Activated naive CD4-positive, alpha-beta T cell treated with anti-CD3 and anti-CD28 coated beads, Interleukin-2, amount 50 U/mL, for 16 hours (primary cell): ENCODE measurements around the gene CD52.

ENCODE experiments used
- DNase-seq: peaks from one replicate; pipeline ENCODE4 v3.0.0-alpha.2; 2020

Gene CD52

GRCh38 chr1:26317612-26318337 lies at the start of gene CD52:
CD52 (plus strand) TSS chr1:26317958; CDS start chr1:26318018, 60 bp downstream.
- peak; percentile 79 for DNase-seq

DNA sequence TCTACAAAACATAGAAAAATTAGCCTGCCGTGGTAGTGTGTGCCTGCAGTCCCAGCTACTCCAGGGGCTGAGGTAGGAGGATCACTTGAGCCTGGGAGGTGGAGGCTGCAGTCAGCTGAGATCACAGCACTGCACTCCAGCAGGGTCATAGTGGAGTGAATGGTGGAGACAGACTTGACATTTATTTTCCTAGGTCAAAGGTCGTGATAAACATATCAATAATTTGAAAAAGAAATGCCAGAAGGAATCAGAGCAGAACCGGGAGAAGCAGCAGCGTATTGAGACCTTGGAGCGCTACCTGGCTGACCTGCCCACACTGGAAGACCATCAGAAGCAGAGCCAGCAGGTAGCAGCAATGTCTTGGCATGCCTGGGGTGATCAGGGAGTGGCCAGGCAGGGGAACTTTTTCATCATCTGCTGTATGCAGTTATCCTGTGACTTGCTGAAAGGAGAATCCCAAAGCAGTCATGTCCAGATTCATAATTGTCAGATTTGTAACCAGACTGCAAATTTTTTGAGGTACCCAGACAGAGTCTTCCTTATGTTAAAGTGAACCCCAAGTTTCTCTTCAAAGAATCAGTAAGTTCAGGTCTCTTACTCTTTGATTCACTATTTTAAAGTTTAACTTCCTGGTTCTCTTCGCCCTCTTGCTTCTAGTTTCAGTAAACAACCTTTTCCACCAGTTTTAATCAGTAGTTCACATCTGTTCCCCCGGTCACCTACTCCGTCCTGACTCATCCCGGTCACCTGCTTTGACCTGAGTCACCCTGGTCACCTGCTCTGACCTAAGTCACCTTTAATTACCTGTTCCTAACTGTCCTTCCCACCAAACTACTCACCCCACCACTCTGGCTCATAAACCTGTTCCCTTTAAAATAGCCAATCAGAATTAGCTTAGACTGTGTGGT lies 49.2 kb upstream of the CD52 start:
- DNase-seq, result no peak

- no peak for DNase-seq
Observed at GRCh38 chr1:26269198-26269550, 48.6 kb upstream of the CD52 start.

- no peak for DNase-seq
Observed at GRCh38 chr1:26274801-26275425, 42.8 kb upstream of the CD52 start.

- DNase-seq, result peak; percentile 73
Observed at GRCh38 chr1:26275580-26276431, 42.0 kb upstream of the CD52 start.

DNA sequence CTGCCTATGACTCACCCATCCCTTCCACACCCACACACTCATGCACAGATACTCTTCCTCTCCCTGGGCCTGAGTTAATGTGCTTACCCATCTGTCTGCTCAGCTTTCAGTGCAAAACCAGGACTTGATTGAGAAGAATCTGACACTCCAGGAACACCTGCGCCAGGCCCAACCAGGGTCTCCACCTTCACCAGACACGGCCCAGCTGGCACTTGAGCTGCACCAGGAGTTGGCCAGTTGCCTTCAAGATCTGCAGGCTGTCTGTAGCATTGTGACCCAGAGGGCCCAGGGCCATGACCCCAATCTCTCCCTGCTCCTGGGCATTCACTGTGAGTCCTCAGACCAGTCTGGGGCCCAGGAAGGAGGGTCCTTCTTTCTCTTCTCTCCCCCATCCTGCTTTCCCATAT lies 41.3 kb upstream of the CD52 start:
- no peak for DNase-seq

- DNase-seq, result no peak
Observed at GRCh38 chr1:26277261-26277661, 40.5 kb upstream of the CD52 start.

GRCh38 chr1:26277719-26278118 lies 40.0 kb upstream of the CD52 start:
- DNase-seq, result no peak

DNA sequence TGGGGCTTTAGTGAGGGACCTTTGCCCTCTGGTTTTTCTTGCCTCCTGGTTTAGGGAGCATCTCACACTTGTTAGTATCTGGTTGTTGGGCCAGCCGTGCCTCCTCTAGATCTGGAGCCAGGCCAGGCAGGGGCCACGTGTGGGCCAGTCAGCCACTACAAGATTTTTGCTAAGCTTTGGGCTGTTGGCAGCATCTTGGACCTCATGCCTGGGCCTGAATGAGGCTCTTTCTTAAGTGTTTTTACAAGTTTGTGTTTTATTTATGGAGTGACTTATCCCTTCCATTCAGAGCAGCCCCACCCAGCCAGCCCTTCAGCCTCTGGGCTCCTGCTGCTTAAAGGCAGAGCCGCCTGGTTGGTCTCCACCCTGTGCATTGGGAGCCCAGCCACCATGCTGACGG lies 39.5 kb upstream of the CD52 start:
- no peak for DNase-seq

DNA sequence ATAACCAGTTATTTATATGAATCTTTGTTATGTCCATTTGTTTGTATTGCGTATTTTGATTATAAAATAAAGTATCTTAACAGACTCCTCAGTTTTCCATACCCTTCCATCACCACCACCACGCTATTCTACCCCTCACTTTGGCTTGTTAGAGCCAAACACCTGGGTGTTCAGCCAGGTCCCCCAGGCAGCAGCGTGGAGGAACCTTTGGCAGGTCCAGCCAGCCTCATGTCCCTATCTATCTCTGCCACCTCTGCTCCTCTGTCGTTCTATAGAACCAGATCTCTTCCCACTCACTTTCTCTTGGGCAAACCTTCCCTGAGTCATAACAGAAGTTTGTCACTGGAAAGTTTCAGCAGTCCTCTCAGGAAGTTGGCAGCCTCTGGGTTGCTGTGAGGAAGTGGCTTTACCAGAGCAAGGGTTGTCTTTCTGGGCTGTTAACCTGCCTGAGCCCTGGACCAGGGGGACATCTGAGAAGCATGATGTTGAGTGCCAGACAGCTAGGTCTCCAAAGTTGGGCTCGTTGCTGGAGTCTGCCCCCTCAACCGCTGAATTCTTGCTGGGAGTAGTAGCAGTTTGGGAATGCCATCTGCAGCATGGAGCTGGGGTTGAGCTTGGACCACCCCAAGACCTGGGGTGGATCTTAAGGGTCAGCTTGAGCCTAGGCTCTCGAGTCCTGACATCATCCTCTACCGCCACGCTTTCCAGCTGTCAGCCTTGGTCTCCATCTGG lies 38.9 kb upstream of the CD52 start:
- peak; percentile 34 for DNase-seq

- DNase-seq, result peak; percentile 84
Observed at GRCh38 chr1:26279456-26280332, 38.1 kb upstream of the CD52 start, which contains the start of gene SH3BGRL3. SH3BGRL3 (plus strand) TSS chr1:26280086; CDS start chr1:26280156, 70 bp downstream.

DNA sequence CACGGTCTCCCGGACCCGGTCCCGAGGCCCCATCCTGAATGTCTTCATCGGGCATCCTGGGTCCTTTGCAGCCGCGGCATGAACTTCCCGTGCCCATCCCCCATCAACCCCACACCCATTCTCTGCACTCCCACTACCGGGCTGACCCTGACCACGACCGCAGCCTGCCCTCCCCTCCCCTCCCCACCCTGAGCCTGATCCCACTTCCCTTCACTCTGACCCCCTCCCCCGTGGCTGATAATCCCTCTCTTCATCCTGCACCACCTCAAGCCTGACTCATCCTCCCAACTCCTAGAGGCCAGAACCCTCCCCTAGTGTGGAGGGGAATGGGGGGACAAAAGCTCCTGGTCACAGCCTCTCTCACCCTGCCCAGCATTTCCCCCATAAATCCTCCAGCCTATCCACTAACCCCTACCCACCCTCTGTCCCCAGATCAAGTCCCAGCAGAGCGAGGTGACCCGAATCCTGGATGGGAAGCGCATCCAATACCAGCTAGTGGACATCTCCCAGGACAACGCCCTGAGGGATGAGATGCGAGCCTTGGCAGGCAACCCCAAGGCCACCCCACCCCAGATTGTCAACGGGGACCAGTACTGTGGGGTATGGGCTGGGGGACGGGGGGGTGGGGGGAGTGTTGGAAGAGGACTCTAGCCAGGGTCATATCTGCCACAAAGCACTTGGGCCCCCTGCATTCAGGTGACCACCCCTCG lies 37.3 kb upstream of the CD52 start:
- DNase-seq, result no peak

DNA sequence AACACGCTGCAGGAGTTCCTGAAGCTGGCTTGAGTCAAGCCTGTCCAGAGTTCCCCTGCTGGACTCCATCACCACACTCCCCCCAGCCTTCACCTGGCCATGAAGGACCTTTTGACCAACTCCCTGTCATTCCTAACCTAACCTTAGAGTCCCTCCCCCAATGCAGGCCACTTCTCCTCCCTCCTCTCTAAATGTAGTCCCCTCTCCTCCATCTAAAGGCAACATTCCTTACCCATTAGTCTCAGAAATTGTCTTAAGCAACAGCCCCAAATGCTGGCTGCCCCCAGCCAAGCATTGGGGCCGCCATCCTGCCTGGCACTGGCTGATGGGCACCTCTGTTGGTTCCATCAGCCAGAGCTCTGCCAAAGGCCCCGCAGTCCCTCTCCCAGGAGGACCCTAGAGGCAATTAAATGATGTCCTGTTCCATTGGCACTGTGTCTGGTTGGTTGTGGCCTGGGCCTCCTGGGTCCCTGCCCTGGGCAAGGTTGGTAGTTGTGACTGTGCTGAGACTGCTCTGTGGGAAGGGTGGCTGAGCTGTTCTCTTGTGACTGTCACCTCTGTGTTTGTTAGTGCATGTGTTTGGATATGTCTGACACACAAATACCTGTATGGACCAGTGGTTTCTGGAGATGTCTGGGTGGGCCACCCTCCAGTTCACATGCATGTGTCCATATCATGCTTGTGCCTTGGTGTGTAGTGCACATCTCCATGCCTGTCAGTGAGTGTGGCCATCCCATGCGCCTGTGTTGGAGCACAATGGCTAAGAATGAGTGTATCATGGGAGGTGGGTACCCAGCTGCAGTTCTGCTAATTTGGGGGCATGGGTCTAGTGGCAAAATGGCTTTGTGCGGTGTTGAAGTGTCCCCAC lies 36.4 kb upstream of the CD52 start:
- no peak for DNase-seq

DNA sequence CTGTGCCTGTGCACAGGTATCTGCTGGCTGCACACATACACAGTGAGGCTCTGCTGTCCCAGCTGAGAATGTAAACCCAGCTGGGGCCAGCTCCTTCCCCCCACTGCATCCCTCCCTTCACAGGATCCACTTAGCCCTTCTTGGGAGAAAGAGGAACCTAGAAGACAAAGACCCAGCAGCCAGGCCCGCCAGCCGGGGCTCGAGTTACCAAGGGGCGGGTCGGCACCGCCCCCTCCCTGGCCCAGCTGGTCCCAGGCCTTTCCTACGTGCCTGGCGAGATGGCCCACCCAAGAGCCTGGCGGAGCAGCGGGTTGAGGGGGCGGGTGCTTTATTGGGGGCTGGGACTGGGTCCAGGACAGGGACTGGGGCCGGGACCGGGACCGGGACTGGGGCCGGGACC lies 35.8 kb upstream of the CD52 start:
- DNase-seq, result no peak

DNA sequence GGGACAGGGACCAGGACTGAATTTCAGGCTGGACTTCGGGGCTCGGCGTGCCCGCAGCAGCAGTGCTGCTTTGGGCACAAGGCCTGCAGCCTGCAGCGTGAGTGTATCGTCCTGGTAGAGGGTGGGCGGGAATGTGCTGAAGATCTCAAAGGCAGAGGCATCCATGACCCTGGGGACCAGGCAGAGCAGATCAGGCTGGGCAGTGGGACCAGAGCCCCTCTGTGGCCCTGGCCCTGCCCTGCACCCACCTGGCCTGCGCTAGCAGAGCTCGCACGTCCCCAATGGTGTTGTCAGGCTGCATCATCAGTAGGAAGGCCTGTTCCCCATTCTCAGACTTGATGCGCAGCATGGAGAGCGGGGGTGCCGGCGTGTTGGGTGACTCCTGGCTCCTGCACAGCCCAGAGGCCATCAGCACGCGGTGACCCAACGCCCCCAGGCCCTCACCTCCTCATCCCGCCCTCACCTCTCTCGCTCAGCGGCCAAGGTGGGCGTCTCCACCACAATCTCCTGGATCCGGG lies 35.3 kb upstream of the CD52 start:
- DNase-seq, result no peak

DNA sequence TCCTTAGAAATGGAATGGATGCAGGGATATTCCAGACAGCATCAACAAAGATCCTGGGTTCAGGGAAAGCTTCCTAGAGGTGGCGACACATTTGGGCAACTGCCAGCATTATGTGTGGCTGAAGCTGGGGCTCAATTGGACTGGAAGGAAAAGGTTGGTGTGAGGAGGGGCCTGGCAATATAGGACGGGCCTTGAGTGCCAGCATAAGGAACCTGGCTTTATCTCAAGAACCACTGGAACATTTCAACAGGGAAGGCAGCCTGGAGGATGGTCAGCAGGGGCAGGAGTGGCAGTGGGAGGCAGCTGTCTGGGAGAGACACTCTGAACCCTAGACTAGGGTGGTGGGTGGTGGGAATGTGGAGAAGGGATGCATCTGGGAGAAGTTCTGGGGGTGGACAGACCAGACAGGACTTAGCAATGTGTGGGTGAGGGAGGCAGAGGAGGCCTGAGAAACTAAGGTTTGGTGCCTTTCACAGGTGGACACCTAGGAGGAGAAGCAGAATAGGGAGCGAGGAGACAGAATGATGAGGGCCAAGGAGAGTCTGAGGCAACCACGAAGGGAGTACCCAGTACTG lies 34.4 kb upstream of the CD52 start:
- no peak for DNase-seq

GRCh38 chr1:26283871-26284596 lies 33.7 kb upstream of the CD52 start:
- no peak for DNase-seq
